CD4-positive, alpha-beta memory T cell (primary cell): Measurements from ENCODE around the gene NCK2. TPM values are rescaled to one million over a fixed set of nuclear protein-coding genes. Genes with fewer than 3 reads are reported as not detected.

Experiments used
- CTCF ChIA-PET: fragments of 350-600 bp; sonication (Branson Sonifier 250); formaldehyde crosslinking; loops from one replicate; lab custom pipeline; 2021; ENCODE audit warnings: inconsistent platforms; ENCODE audit not compliant: partially characterized antibody; lab: Charles Lee
- POLR2A ChIA-PET: fragments of 350-600 bp; sonication (Branson Sonifier 250); formaldehyde crosslinking; loops from one replicate; lab custom pipeline; 2021; ENCODE audit not compliant: partially characterized antibody; lab: Charles Lee
- DNase-seq, 5 donors: peaks; one replicate each; pipeline versions ENCODE4 v3.0.0 to v3.0.0-alpha.2; 2020 to 2022; ENCODE audit warnings: mixed read lengths in 1 of 5
- H3K27ac ChIP-seq: one replicate; pipeline ENCODE4 v1.7.0; 2013; ENCODE audit warnings: low read depth, low read length
- H3K27me3 ChIP-seq: 2 replicates; pipeline ENCODE4 v1.7.0; 2013; ENCODE audit warnings: mild to moderate bottlenecking, low read length, moderate library complexity; ENCODE audit not compliant: insufficient read depth
- H3K36me3 ChIP-seq: 2 replicates; pipeline ENCODE4 v1.7.0; 2013; ENCODE audit warnings: mild to moderate bottlenecking, low read length, moderate library complexity; ENCODE audit not compliant: insufficient read depth
- H3K4me1 ChIP-seq: 2 replicates; pipeline ENCODE4 v1.7.0; 2013; ENCODE audit warnings: mild to moderate bottlenecking, low read length, moderate library complexity; ENCODE audit not compliant: insufficient read depth
- H3K4me3 ChIP-seq, 2 donors: one replicate each; pipeline ENCODE4 v1.7.0; 2013; ENCODE audit warnings: low read length in 2 of 2, mild to moderate bottlenecking in 1 of 2
- H3K9me3 ChIP-seq, 2 donors: one replicate each; pipeline ENCODE4 v1.7.0; 2013; ENCODE audit warnings: low read length in 2 of 2, control low read depth in 1 of 2; ENCODE audit not compliant: control insufficient read depth in 1 of 2
- H3K27ac Mint-ChIP-seq, 7 donors: one replicate each; pipeline ENCODE4 v1.8.0; 2020 to 2021; ENCODE audit warnings: mixed read lengths in 7 of 7, mild to moderate bottlenecking in 6 of 7, inconsistent platforms in 3 of 7, moderate library complexity in 3 of 7
- H3K27me3 Mint-ChIP-seq, 2 donors: one replicate each; pipeline ENCODE4 v1.8.0; 2020 to 2021; ENCODE audit warnings: mixed read lengths in 2 of 2
- H3K36me3 Mint-ChIP-seq, 2 donors: one replicate each; pipeline ENCODE4 v1.8.0; 2020 to 2021; ENCODE audit warnings: mixed read lengths in 2 of 2, inconsistent platforms in 1 of 2, mild to moderate bottlenecking in 1 of 2
- H3K4me1 Mint-ChIP-seq, 4 donors: one replicate each; pipeline ENCODE4 v1.8.0; 2020 to 2021; ENCODE audit warnings: mixed read lengths in 4 of 4, mild to moderate bottlenecking in 1 of 4
- H3K4me3 Mint-ChIP-seq, 8 donors: one replicate each; pipeline ENCODE4 v1.8.0; 2020 to 2021; ENCODE audit warnings: mixed read lengths in 8 of 8, mild to moderate bottlenecking in 7 of 8, moderate library complexity in 6 of 8, inconsistent platforms in 3 of 8
- H3K9me3 Mint-ChIP-seq, 8 donors: one replicate each; pipeline ENCODE4 v1.8.0; 2020 to 2021; ENCODE audit warnings: mixed read lengths in 8 of 8, mild to moderate bottlenecking in 5 of 8, inconsistent platforms in 3 of 8, moderate library complexity in 1 of 8
- intact Hi-C: fragments of 100-400 bp; cut with micrococcal nuclease; formaldehyde crosslinking; loops from one replicate; pipeline ENCODE4 v1.15.1; 2023
- polyA plus RNA-seq, 2 donors: library from polyadenylated mRNA; unstranded; fragments of 300-500 nt; fragmentation: Illumina TruSeq; gene quantifications; one replicate each; pipeline ENCODE4 v1.2.3, GENCODE V29; 2021
- total RNA-seq, 2 experiments: library from RNA; stranded (reverse); gene quantifications; one replicate each; pipeline ENCODE4 v1.2.3, GENCODE V29; 2021

The NCK2 gene
- total and polyA plus RNA-seq, 4 experiments from 2014 or later = 58.0 to 98.6 (median 87.3) TPM

GRCh38 chr2:105781274-105781978, 36.7 kb downstream of the NCK2 start:
- Mint-ChIP-seq H3K27me3 (no peaks in the 10 kb centered on the region), H3K9me3 (no peaks in the 10 kb centered on the region), H3K4me3 (peak overlapping the region; percentile 13 to 86 (median 74)), H3K4me1 (peaks cover 78 to 98% (median 91%) of the 10 kb centered on the region in 4 donors), H3K36me3 (peaks cover 10 to 33% of the 10 kb centered on the region in 2 donors), H3K27ac (peak overlapping the region; percentile 56 to 94 (median 86))
- POLR2A ChIA-PET = interaction anchor here (0.9 to 2.3 kb wide), 2 partner anchors 14 to 24 kb away, joined by 3 to 8 read pairs; no protein-coding TSS in a partner anchor
- Histone ChIP-seq H3K4me3 (no peak overlapping the region), H3K27ac (peak overlapping the region; percentile 57), H3K27me3 (no peaks in the 10 kb centered on the region), H3K4me1 (peaks cover 100% of the 10 kb centered on the region), H3K36me3 (no peaks in the 10 kb centered on the region), H3K9me3 (no peaks in the 10 kb centered on the region)
- no peak for DNase-seq
- intact Hi-C loops = loop anchor here (2.0 kb wide), 1 partner anchor 15 kb away; no protein-coding TSS in a partner anchor
- CTCF ChIA-PET = interaction anchor here (0.7 to 4.1 kb wide), 3 partner anchors 17 to 204 kb away, joined by 3 to 27 read pairs (median 3); no protein-coding TSS in a partner anchor

- Mint-ChIP-seq H3K4me1 (peaks cover 81 to 98% (median 92%) of the 10 kb centered on the region in 4 donors), H3K4me3 (peak overlapping the region; percentile 54 to 86 (median 75)), H3K9me3 (no peaks in the 10 kb centered on the region), H3K36me3 (peaks cover 10 to 35% of the 10 kb centered on the region in 2 donors), H3K27ac (peak overlapping the region; percentile 56 to 94 (median 86)), H3K27me3 (no peaks in the 10 kb centered on the region)
- Histone ChIP-seq H3K27me3 (no peaks in the 10 kb centered on the region), H3K4me1 (peaks cover 100% of the 10 kb centered on the region), H3K27ac (peak overlapping the region; percentile 57), H3K36me3 (no peaks in the 10 kb centered on the region), H3K9me3 (no peaks in the 10 kb centered on the region), H3K4me3 (no peak overlapping the region)
- DNase-seq = peak in 1 of 5 donors; percentile 48
- POLR2A ChIA-PET = interaction anchor here (0.9 to 2.3 kb wide), 3 partner anchors 14 to 44 kb away, joined by 3 to 9 read pairs (median 8); no protein-coding TSS in a partner anchor
- CTCF ChIA-PET = interaction anchor here (1.1 to 4.1 kb wide), 6 partner anchors 18 to 207 kb away, joined by 3 to 27 read pairs (median 4); no protein-coding TSS in a partner anchor
- intact Hi-C loops = no loop called here
These were observed 37.4 kb downstream of the NCK2 start for GRCh38 chr2:105782123-105782522.

GRCh38 chr2:105782646-105783045, 37.9 kb downstream of the NCK2 start:
- Mint-ChIP-seq H3K4me3 (peak overlapping the region in 7 of 8 donors; percentile 69 to 86 (median 75)), H3K9me3 (no peaks in the 10 kb centered on the region), H3K27ac (peak overlapping the region; percentile 76 to 94 (median 90)), H3K4me1 (peaks cover 78 to 98% (median 91%) of the 10 kb centered on the region in 4 donors), H3K27me3 (no peaks in the 10 kb centered on the region), H3K36me3 (peaks cover 10 to 36% of the 10 kb centered on the region in 2 donors)
- Histone ChIP-seq H3K9me3 (no peaks in the 10 kb centered on the region), H3K27ac (peak overlapping the region; percentile 57), H3K36me3 (no peaks in the 10 kb centered on the region), H3K27me3 (no peaks in the 10 kb centered on the region), H3K4me3 (peak overlapping the region in 1 of 2 donors; percentile 29), H3K4me1 (peaks cover 100% of the 10 kb centered on the region)
- ChIA-PET POLR2A (interaction anchor here (0.7 to 2.3 kb wide), 6 partner anchors 15 to 151 kb away, joined by 4 to 9 read pairs (median 8); no protein-coding TSS in a partner anchor), CTCF (interaction anchor here (0.8 to 4.1 kb wide), 6 partner anchors 25 to 313 kb away, joined by 3 to 27 read pairs (median 4); no protein-coding TSS in a partner anchor)
- DNase-seq = peak in 1 of 5 donors; percentile 37
- intact Hi-C loops = no loop called here

DNA sequence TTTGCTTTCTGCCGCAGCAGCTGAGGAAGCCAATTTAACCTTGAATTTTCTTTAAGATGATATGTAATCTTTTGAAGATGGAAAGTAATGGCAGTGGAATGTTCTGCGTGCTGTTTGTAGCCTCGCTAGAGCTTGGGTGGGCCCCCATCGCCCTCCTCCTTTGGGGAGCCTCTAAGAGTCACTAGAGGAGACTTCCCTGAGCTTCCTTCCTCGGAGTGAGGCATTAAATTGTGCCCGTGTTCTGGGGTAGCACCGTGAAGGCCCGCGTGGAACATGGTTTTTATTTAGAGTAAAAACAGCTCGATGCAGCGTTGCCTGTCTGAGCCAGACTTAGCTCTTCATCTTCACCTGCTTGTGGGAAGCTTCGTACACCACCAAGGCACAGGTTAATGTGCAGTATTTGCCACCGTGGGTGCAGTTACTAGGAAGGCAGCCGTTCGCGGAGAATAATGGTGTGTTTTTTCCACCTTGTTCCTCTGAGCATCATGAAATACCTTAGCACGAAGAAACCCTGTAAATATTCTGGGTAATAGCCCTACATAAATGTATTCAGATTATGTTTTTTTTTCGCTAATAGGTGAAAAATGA, 38.5 kb downstream of the NCK2 start:
- H3K9me3 ChIP-seq = no peaks in the 10 kb centered on the region
- H3K27me3 ChIP-seq = no peaks in the 10 kb centered on the region
- DNase-seq = no peak
- H3K27ac Mint-ChIP-seq = peak overlapping the region; percentile 76 to 94 (median 90)
- peak overlapping the region; percentile 57 for H3K27ac ChIP-seq
- no peaks in the 10 kb centered on the region for H3K27me3 Mint-ChIP-seq
- no peaks in the 10 kb centered on the region for H3K9me3 Mint-ChIP-seq
- ChIA-PET POLR2A (interaction anchor here (0.7 to 2.3 kb wide), 6 partner anchors 15 to 150 kb away, joined by 4 to 9 read pairs (median 8); no protein-coding TSS in a partner anchor), CTCF (interaction anchor here (0.8 to 4.1 kb wide), 7 partner anchors 25 to 312 kb away, joined by 3 to 27 read pairs (median 4); no protein-coding TSS in a partner anchor)
- H3K4me3 Mint-ChIP-seq = peak overlapping the region in 7 of 8 donors; percentile 69 to 86 (median 75)
- H3K36me3 ChIP-seq = no peaks in the 10 kb centered on the region
- peak overlapping the region in 1 of 2 donors; percentile 29 for H3K4me3 ChIP-seq
- intact Hi-C loops = no loop called here
- H3K4me1 Mint-ChIP-seq = peaks cover 77 to 98% (median 91%) of the 10 kb centered on the region in 4 donors
- H3K4me1 ChIP-seq = peaks cover 100% of the 10 kb centered on the region
- peaks cover 10 to 37% of the 10 kb centered on the region in 2 donors for H3K36me3 Mint-ChIP-seq

DNA sequence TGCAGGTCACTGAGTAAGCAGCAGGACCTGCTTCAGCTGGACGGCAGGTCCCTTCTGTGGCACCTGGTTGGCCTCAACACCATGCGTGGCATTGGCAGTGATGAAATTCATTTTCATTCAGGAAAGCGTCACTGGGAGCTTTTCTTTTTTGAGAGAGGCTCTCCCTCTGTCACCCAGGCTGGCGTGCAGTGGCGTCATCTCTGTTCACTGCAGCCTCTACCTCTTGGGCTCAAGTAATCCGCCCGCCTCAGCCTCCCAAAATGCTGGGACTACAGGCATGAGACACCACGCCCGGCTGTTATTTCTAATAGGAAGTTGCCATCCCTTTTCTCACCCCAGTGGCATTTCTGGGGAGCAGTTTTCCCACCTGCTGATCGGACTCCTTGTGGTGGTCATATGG, 39.3 kb downstream of the NCK2 start:
- H3K27me3 Mint-ChIP-seq = no peaks in the 10 kb centered on the region
- CTCF ChIA-PET = interaction anchor here (1.2 to 4.1 kb wide), 3 partner anchors 28 to 207 kb away, joined by 3 to 27 read pairs (median 5); no protein-coding TSS in a partner anchor
- no peak for DNase-seq
- H3K36me3 Mint-ChIP-seq = peaks cover 10 to 37% of the 10 kb centered on the region in 2 donors
- no peaks in the 10 kb centered on the region for H3K9me3 Mint-ChIP-seq
- H3K27ac ChIP-seq = peak overlapping the region; percentile 57
- peaks cover 79 to 100% (median 92%) of the 10 kb centered on the region in 4 donors for H3K4me1 Mint-ChIP-seq
- no peaks in the 10 kb centered on the region for H3K9me3 ChIP-seq
- H3K4me3 Mint-ChIP-seq = peak overlapping the region; percentile 24 to 86 (median 72)
- H3K4me1 ChIP-seq = peaks cover 99% of the 10 kb centered on the region
- H3K27me3 ChIP-seq = no peaks in the 10 kb centered on the region
- no peak overlapping the region for H3K4me3 ChIP-seq
- H3K36me3 ChIP-seq = no peaks in the 10 kb centered on the region
- intact Hi-C loops = no loop called here
- POLR2A ChIA-PET = interaction anchor here (1.8 to 2.3 kb wide), 3 partner anchors 27 to 45 kb away, joined by 8 to 9 read pairs (median 8); no protein-coding TSS in a partner anchor
- H3K27ac Mint-ChIP-seq = peak overlapping the region; percentile 65 to 92 (median 88)

GRCh38 chr2:105784589-105784988, 39.9 kb downstream of the NCK2 start:
- Mint-ChIP-seq H3K27ac (peak overlapping the region; percentile 36 to 92 (median 87)), H3K27me3 (no peaks in the 10 kb centered on the region), H3K36me3 (peaks cover 10 to 34% of the 10 kb centered on the region in 2 donors), H3K4me3 (peak overlapping the region in 5 of 8 donors; percentile 42 to 77 (median 74)), H3K9me3 (no peaks in the 10 kb centered on the region), H3K4me1 (peaks cover 78 to 100% (median 92%) of the 10 kb centered on the region in 4 donors)
- intact Hi-C loops = no loop called here
- Histone ChIP-seq H3K27me3 (no peaks in the 10 kb centered on the region), H3K36me3 (no peaks in the 10 kb centered on the region), H3K27ac (no peak overlapping the region), H3K4me3 (no peak overlapping the region), H3K4me1 (peaks cover 99% of the 10 kb centered on the region), H3K9me3 (no peaks in the 10 kb centered on the region)
- no peak for DNase-seq
- ChIA-PET CTCF (interaction anchor here (7.2 to 9.8 kb wide), 2 partner anchors 36 to 208 kb away, joined by 96 to 280 read pairs; no protein-coding TSS in a partner anchor), POLR2A (interaction anchor here (2.1 kb wide), 1 partner anchor 46 kb away, joined by 9 read pairs; no protein-coding TSS in a partner anchor)
